Measurements from ENCODE around the gene FADS6.

GRCh38 chr17:74901353-74902135, 8.1 kb upstream of the FADS6 start:
- no peak for TF ChIP-seq EP300 (IDR thresholded peaks at IDR 0.05)
- no peak for TF ChIP-seq CTCF (IDR thresholded peaks at IDR 0.05)

All from ovary (tissue), 3 donors.